Esophagus squamous epithelium (tissue), 4 donors: ENCODE measurements around the gene KCNQ1.

Experiments
- CTCF ChIP-seq, 6 experiments: fragments of 450-650 bp in 4 of 6; fragments of 200-600 bp in 2 of 6; sonication (generic) in 2 of 6; IDR thresholded peaks; one replicate each; pipeline ENCODE4 v1.5.1; 2016 to 2019; ENCODE audit warnings: antibody characterized with exemption in 6 of 6, mild to moderate bottlenecking in 4 of 6, moderate library complexity in 4 of 6
- POLR2A ChIP-seq, 4 donors: fragments of 450-650 bp; IDR thresholded peaks; one replicate each; pipeline ENCODE4 v1.6.1; 2017; ENCODE audit warnings: antibody characterized with exemption in 4 of 4, mild to moderate bottlenecking in 4 of 4, moderate library complexity in 3 of 4

- TF ChIP-seq CTCF (IDR thresholded peaks at IDR 0.05) (no peak), POLR2A (IDR thresholded peaks at IDR 0.05) (no peak)
Measured at GRCh38 chr11:2801711-2802388, 357.0 kb downstream of the KCNQ1 start.
